Measurements from ENCODE around the gene GPR61.
A peak's percentile ranks its signal among the peaks of the same experiment; 100 is the strongest.

The GPR61 gene

DNA sequence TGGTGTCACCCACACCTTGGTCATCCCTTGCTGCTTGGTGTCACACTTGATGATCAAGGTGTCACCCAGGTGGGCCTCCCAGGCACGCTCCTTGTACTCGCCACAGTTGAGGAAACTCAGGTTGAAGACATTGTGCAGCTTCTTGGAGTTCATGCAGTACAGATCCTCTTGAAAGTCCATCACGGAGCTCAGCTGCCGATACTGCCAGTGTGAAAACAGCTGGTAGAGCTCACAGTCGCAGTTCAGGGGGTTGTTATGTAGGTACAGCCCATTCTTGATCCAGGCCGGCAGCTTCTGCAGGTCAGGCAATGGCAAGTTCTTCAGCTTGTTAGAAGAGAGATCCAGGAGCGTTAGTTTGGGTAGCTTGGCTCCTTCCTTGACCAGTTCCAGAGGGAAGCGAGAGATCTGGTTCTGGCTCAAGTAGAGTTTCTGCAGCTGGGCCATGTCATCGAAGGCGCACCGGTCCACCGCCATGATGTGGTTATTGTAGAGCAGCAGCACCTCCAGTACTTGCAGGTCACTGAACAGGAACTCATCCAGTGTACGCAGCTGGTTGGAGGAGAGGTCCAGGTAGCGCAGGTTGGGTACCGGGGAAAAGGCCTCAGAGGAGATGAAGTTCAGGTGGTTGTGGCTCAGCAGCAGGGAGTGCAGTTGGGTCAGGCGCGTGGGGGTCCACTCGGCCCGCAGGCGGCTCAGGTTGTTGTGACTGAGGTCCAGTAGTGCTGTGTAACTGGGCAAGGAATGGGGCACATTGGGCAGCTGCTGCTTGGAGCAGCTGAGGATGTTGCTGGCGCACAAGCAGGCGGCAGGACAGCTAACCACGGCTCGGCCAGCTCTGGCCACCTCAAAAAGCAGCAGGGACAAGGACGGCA, 31.4 kb upstream of the GPR61 start:
- no peak for DNase-seq
- intact Hi-C loops (cut with DNase I), result no loop called here

DNA sequence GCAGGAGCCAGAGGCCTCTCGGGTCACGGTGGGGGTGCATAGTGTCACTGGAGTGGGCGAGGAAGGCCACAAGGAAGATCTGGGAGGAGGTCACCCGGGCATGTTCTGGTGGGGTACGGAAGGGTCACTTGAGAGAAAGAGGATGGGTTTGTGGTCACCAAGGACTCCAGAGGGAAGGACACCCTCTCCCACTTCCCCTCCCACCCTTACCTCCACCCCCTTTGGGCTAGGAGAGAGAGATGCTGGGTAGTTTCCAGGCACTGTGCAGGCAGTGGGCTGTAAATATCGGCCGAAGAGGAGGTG, 30.8 kb upstream of the GPR61 start:
- intact Hi-C loops (cut with DNase I), result no loop called here
- DNase-seq, result no peak

DNA sequence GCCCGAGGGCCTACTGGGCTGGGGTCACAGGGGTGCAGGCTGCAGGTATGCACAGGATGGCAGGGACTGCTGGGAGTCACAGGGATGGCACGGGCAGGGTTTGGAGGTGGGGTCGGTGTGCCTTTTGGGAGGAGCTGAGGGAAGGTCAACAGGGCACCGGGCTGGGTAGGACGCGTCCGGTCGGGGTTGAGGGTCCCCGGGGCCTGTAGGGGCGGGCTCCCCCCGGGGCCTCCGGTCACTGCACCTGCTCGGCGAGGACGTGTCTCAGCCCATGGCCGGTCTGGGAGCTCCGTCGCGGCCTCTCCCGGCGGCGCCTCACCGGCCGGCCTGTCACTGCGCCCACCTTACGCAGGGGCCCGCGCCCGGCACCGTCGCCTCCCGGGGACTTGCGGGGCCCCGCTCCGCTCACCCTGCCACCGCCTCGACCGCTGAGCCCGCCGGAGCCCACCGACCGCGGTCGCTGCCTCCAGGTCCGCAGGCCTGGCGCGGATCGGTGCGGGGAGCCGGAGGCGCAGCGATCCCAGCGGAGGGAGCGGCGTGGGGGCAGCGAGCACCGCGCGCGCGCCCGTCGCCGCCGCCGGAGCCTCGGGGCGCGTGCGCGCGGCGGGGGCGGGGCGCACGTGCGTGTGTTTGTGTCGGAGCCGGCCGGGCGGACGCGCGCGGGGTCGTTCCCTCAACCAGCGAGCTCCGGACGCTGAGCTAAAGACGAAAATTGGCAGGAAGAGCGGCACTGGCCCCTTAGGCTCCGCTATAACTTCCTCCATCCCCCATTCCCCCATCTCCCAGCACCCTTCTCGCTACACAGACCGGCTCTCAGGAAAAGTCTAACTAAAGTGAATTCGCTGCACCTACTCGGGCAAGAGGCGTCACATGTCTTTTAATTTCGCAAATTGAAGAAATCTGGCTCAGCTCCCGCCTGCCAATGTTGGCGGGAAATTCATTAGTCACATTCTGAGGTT, 30.2 kb upstream of the GPR61 start, which contains the start of gene AMIGO1:
TSS of gene AMIGO1 (minus strand) at position 552 of the 959 bp plus-strand sequence. CDS start 815 bp downstream, outside the sequence.
- intact Hi-C loops (cut with DNase I), result no loop called here
- DNase-seq, result peak in 36 of 42 donors; percentile 39 to 82 (median 63)

DNA sequence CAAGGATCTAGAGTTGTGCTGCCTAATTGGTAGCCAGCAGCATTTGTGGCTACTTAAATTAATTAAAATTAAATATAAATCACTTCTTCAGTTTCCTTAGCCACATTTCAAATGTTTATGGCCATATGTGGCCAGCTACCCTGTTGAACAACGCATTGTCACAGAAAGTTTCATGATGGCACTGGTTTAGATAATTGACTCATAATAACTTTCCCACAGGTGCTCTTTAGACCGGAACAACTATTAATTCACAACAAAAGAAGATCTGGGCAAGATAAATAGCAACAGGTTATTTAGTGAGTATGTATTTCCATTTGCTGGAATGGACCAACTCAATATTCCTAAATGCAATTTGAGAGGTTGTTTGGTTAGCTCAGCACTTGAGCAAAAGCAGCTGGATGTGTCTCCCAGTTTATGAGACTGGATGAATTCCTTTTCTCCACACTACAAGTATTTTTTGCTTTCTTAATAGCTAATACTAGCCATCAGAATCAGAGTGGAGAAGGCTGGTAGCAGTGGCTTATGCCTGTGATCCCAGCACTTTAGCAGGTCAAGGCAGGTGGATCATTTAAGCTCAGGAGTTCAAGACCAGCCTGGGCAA, 26.5 kb upstream of the GPR61 start:
- no peak for DNase-seq
- intact Hi-C loops (cut with DNase I), result no loop called here

DNA sequence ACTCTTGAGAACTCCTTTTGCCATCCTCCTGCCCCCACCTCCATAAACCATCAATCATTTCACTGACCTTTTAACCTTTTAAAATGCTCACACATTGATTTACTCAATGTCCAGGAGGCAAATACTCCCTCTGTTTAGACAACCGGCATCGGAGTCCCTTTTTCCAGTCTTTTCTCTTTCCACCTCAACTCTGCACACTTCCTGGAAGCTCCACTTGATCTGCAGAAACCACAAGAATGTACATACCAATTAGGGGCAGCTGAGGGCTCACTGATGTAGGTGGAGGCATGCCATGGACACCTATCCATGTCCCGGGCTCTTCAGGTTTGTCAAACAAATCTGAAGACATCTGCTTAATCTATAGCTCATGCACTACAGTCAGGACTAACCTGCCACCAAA, 24.8 kb upstream of the GPR61 start:
- intact Hi-C loops (cut with DNase I), result no loop called here
- no peak for DNase-seq

DNA sequence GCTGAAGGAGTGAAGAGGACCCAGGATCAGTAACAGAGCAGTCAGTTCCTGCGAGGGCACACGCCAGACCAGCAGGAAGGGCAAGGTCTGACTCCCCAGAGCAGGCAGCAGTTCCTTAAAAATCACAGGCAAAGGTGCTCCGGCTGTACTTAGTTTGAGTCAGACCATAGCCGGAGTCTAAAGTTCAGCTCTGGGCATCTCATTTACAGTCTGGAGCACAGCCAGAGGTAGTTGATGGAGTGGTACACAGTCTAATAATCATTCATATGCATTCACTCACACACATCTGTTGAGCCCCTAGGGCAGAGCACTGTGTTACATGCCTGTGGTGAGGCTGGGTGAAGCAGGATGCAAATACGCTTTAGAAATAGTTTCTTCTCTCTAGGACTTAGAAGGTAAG, 22.8 kb upstream of the GPR61 start:
- intact Hi-C loops (cut with DNase I), result no loop called here
- DNase-seq, result no peak

DNA sequence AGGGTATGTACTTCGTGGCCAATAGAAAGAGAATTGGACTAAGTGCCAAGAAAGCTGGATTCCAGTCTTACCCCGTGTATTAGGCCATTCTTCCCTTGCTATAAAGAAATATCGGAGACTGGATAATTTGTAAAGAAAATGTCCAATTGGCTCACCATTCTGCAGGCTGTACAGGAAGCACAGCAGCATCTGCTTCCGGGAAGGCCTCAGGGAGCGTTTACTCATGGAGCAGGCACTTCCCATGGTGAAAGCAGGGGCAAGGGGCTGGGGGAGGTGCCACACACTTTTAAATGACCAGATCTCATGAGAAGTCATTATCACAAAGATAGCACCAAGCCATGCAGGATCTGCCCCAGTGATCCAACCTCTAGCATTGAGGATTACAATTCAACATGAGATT, 22.3 kb upstream of the GPR61 start:
- intact Hi-C loops (cut with DNase I), result no loop called here

DNA sequence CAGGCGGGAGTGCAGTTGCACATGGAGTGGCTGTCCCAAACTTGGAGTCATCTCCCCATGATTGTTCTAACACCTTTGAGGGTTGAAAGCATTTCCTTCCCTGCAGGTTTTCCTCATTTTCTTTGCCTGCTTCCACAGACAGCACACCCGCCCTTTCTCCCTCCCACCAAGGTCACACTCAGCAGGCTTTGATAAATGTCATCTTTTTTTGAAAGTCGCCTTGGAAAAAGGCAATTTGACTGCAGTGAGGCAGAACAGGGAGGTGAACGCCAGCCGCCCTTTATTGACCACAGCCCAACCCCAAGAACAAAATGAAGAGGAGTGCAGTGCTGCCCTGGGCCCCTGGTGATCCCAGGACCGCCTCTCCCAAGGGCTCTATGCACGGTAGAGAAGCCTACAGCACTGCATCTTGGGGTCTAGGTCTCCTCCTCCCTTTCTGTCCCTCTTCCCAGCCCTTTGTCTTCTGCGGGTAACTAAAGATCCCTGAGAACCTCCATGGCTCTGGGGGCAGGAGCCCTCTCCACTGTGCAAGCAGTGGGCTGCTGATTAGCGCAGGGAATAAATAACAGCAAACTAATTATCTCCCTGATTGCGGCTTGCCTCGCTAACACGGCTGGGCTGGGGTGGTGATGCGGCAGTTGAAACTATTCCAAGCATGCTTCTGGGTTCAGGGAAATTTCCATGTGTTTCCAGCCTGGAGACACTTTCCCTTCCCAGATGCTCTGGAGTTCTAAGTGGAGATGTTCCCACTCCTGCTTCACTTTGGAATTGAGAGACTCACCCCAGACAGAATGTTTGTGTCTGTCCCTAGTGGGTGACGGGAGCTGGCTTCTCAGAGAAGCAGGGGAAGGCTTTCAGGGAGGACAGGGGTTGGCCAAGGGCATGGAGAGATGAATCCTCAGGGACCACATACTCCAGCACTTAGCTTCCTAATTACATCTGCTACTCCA, 18.4 kb upstream of the GPR61 start:
- no peak for DNase-seq
- intact Hi-C loops (cut with DNase I), result no loop called here

More for the DNA sequence above, 22.3 kb upstream of the GPR61 start:
- DNase-seq, result no peak

DNA sequence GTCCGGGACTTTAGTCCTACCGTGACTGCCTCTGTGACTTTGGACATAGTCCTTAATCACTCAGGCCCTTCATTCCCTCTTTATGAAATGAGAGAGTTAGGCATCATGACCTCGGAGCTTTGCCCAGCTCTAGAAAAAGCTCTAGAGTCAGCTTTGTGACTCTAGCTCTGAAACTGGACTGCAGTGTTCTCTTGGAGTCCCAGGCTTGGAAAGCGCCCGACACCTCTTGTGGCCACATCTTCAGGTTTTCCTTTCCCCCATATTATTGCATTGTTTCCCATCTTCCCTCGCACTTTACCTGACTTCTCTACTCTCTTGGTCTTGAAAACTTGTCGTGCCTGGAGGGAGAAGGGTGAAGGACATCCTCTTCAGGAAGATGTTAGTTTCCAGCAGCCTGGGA, 17.6 kb upstream of the GPR61 start:
- no peak for DNase-seq
- intact Hi-C loops (cut with DNase I), result no loop called here

DNA sequence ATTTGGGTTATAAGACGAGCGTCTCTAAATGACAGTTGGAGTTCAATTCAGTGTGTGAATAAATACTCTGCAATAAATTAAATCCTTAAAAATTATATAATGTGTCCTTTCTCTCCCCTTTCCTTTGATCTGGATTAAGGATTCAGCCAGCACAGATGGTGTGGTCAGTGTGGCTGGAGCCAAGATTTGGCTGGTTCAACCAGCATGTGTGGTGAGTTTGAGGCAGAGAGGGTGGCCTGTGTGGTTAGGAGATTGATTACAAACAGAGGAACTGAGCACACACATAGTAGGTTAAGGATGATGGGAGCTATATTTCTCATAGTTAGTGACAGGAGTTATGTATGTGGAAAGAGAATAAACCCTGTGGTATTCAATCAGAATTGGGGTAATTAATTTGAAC, 16.0 kb upstream of the GPR61 start:
- no peak for DNase-seq
- intact Hi-C loops (cut with DNase I), result no loop called here

DNA sequence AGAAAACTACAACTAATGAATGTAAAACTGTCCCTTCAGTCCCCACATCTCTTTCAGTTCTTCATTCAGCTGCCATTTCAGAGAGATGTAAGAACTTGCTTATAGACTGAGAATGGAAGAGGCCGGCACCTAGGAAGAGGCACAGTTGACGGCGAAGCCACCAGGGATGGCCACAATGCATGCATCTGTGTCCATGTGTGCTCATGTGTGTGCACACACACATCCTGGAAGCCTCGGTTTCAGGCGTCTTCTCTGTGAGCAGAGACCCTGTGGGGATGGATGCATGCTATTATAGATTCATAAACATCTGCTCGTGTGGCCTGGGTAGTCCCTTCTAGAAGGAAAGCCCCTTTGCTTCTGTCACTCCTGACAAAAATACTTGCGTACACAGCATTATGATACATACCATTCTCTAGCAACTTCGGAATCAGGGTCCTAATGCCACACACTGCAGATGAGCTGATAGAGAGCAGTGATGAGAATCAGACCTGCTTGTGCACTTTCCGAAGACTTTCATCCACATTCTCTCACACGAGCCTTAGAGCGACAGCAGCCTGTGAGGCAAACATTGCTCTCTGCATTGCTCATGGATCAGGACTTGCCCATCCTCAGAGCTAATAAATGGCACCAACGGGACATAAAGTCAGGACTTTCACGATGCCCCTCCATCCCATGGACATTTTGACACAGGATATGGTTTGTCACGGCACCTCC, 12.4 kb upstream of the GPR61 start:
- peak in 2 of 42 donors; percentile 1 to 19 for DNase-seq
- intact Hi-C loops (cut with DNase I), result no loop called here

DNA sequence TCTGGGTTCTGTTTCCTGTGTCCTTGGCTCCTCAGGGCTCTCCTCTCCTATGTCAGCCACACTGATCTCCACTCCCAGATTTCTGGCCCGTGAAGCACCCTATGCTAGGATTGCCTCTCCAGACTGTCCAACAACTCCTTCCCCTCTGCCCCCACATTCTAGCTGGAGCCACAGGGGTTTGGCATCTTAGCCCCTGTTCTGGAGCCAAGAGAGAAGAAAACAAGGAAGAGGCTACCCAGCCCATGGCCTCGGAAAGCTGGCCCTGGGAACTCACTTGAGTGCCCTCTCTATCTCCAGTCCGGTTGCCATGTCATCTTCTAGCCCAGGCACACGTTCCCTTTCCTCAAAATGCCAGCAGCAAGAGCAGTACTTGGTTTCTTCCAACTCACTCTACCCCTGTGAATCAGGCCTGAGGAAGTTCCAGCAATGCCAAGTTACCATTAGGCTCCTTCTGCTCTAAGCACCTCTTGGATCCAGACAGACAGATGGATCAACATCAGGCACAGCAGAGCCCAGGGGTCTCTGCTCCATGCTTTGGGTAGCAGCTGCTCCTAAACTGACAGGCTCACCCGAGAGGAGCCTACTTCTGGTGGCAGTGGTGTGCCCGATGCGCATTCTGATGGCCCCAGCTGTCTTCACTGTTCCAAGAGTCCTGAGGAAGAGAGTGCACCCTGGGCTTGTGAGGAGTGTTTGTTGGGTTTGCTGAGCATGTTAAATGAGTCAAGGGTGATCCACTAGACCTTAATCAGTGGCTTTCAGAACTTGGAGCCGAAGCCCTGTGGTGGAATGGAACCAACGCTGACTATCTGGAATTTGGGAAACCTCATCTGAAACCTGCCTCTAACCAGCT, 11.6 kb upstream of the GPR61 start:
- DNase-seq, result peak in 2 of 42 donors; percentile 1 to 8
- intact Hi-C loops (cut with DNase I), result no loop called here

DNA sequence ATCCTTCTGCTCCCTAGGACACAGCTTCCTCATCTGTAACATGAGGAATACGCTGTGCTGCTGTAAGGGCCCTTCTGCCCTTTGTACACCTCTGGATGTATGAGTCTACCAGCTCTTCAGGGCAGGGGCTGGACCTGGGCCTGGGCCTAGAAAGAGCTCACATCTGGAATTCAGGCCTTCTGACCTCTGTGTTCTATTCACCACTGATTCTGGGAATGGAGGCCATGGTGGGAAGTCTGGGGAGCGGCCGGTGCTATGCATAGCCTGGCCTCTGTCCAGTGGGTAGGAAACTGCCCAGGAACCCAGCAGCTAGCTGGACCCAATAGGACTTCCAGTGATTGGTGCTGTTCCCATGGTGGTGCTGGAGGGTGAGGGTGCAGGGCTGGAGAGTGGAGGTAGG, 11.0 kb upstream of the GPR61 start:
- DNase-seq, result peak in 1 of 42 donors; percentile 12
- intact Hi-C loops (cut with DNase I), result no loop called here

DNA sequence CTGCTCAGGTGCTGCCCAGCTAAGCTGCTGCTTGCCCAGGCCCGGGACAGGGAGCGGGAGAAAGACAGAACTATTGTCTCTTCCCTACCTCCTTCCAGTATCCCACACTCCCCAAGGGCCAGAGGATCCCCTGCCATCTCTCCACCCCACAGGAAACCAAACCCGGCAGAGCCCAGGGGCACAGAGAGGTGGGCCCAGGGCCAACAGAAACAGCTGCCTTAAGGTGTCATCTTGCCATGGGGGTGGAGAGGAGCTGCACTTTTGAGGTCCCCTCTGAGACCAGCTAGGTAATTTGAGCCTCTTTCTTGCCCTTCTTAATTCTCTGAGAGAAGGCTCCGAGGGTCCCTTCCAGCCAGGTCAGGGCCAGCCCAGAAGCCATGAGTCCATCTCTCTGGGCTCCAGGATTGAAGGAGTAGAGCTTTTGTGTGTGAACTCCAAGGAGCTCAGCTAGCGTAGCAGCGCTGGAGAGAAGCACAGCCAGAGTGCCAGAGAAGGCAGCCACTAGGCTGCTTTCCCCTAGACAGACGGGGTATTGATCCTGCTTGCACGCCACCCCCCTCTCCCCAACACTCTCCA, 9.7 kb upstream of the GPR61 start:
- peak in 10 of 42 donors; percentile 31 to 65 (median 46) for DNase-seq
- intact Hi-C loops (cut with DNase I), result loop anchor here (5.0 to 10.0 kb wide), 2 partner anchors 103 to 255 kb away; partner anchors contain the start of gene PSMA5

DNA sequence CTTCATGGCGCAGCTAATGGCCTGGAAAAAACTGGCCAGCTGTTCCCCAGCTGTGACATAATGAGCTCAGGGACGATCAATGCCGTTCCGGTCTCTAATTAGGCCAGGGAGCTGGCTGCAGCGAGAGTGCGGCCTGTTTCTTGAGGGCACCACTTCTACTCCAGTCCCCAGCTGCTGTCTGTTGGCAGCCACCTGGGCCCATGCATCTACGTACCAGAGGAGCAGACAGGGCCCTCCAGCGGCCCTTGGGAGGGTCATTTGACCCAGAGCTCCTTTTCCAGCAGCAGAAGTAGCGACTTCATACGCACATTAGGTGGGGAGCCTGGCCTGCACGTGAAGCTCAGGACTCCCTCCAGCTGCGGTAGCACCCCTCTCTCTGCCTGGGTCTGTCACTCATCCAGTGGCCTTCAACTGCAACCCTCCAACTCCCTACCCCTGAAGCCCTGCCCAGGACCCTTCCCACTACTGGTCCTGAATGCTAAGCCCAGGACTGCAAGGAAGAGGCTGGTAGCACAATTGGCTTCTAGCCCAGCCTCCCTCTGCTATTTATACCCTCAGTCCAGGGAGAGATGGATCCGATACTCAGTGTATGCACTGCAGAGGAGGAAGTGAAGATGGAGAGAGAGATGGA, 9.1 kb upstream of the GPR61 start:
- peak in 26 of 42 donors; percentile 25 to 77 (median 56) for DNase-seq

DNA sequence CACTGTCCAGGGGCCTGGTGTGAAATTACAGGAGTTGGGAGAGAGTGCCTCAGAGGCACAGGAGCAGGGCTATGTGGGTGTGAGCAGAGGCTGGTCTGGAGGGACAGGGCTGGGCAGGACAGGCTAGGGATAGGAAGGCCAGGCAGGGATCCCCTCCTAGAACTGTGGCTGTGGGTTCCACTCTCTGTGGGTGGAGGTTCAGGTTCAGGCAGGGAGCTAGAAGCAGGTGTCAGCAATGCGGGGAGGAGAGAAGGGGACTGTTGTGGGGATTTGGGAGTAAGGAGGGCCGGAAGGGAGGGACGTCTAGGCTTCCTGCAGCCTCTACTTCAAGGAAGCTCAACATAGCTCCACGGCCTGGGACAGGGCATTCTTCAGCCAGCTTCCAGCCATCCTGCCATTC, 8.3 kb upstream of the GPR61 start:
- DNase-seq, result peak in 2 of 42 donors; percentile 6 to 33
- intact Hi-C loops (cut with DNase I), result loop anchor here (5.0 to 10.0 kb wide), 2 partner anchors 104 to 257 kb away; partner anchors contain the start of gene PSMA5

More for the DNA sequence above, 9.1 kb upstream of the GPR61 start:
- intact Hi-C loops (cut with DNase I), result loop anchor here (5.0 to 10.0 kb wide), 2 partner anchors 103 to 256 kb away; partner anchors contain the start of gene PSMA5
